HG02588 (cell line): ENCODE data around the gene IFI16.
"Not testable (repeated sequence)": the region's sequence is repeated elsewhere in the genome, so short reads cannot be mapped to it uniquely, and the experiment has no call there.

Source experiments
- ATAC-seq: cut with Tn5 transposase; IDR thresholded peaks from one replicate; pipeline ENCODE4 v1.9.1; 2021; ENCODE audit warnings: mild to moderate bottlenecking, moderate library complexity; ENCODE audit not compliant: unreplicated experiment

IFI16 gene

GRCh38 chr1:159090286-159091179 lies 80.8 kb downstream of the IFI16 start:
- no peak for ATAC-seq

- ATAC-seq = no peak
Observed at GRCh38 chr1:159091180-159091560, 81.5 kb downstream of the IFI16 start.

- ATAC-seq = no peak
Observed at GRCh38 chr1:159091607-159092031, 81.9 kb downstream of the IFI16 start.

- ATAC-seq = no peak
Observed at GRCh38 chr1:159092036-159092760, 82.5 kb downstream of the IFI16 start.

- no peak for ATAC-seq
Observed at GRCh38 chr1:159098596-159098995, 88.9 kb downstream of the IFI16 start.

- no peak for ATAC-seq
Observed at GRCh38 chr1:159100589-159100988, 90.9 kb downstream of the IFI16 start.

- ATAC-seq = not testable (repeated sequence)
Observed at GRCh38 chr1:159103021-159103420, 93.3 kb downstream of the IFI16 start.
